Stimulated activated CD8-positive, alpha-beta memory T cell treated with anti-CD3 and anti-CD28 coated beads, Interleukin-2, amount 100 ng/mL, for 1 hour (primary cell): ENCODE data around the gene ANTXR2.

Experiments
- DNase-seq, 2 donors: peaks; one replicate each; pipeline ENCODE4 v3.0.0-alpha.2; 2020; ENCODE audit warnings: low read depth in 2 of 2

The ANTXR2 gene

GRCh38 chr4:80092088-80092487 is 19.1 kb upstream of the ANTXR2 start:
- no peak for DNase-seq

- DNase-seq: no peak
Observed at GRCh38 chr4:80091688-80092087, 18.7 kb upstream of the ANTXR2 start.

- no peak for DNase-seq
Observed at GRCh38 chr4:80091184-80091583, 18.2 kb upstream of the ANTXR2 start.

DNA sequence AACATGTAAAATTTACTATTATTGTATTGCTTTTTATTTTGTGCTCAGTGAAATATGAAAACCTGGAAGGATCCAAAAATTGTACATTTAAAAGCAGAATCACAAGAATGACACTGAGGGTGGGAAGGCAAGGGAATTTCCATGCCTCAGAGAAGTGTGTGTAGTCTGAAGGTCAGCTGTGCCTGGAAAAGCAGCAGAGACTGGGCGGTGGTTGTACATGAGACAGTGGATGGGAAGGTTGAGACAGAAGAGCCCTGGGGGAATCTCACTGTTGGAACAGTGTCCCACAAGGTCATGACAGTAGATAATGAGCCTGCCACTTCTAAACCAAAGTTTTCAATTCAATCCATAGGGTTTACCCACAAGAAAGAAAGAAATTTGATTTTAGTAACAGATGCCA is 17.1 kb upstream of the ANTXR2 start:
- no peak for DNase-seq

- DNase-seq: no peak
Observed at GRCh38 chr4:80088471-80088870, 15.4 kb upstream of the ANTXR2 start.

DNA sequence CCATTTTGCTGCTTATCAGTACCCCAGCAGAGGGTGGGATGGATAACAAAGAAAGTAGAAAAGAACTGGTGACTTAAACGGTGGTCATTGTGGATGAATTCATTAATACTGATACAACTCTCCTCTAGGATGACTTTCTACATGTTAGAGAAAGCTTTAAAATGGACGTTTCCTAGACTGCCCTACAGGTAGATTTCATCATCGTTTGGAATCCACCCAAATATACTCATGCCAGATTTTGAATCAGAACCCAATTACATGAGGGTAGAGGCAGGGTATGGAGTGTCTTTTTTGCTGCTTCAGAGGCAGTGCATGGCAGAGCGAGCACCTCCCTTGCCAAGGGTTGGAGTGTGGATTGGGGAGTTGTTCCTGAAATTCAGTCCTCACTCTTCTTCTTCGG is 13.3 kb upstream of the ANTXR2 start:
- no peak for DNase-seq

GRCh38 chr4:80085081-80085480 is 12.1 kb upstream of the ANTXR2 start:
- no peak for DNase-seq

- DNase-seq: no peak
Observed at GRCh38 chr4:80082693-80083092, 9.7 kb upstream of the ANTXR2 start.

- DNase-seq: no peak
Observed at GRCh38 chr4:80081566-80081965, 8.5 kb upstream of the ANTXR2 start.

DNA sequence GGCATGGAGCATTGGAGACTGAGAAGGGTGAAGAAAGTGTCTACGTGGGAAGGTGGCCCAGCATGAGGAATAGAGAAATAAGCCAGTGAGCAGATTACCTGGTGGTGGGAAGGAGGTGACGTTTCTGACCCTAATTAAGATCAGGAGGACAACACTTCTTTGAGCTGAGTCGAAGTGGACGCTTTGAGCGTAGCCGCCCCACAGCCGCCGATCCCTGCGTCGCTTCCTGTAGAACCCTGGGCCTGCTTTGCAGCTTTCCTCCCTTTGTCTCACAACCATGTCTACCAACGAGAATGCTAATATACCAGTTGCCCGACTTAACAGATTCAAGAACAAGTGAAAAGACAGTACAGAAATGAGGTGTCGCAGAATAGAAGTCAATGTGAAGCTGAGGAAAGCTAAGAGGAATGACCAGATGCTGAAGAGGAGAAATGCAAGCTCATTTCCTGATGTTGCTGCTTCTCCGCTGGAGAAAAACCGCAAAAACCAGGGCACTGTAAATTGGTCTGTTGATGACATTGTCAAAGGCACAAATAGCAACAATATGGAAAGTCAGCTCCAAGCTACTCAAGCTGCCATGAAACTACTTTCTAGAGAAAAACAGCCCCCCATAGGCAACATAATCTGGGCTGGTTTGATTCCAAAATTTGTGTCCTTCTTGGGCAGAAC is 6.4 kb upstream of the ANTXR2 start:
- DNase-seq: no peak

DNA sequence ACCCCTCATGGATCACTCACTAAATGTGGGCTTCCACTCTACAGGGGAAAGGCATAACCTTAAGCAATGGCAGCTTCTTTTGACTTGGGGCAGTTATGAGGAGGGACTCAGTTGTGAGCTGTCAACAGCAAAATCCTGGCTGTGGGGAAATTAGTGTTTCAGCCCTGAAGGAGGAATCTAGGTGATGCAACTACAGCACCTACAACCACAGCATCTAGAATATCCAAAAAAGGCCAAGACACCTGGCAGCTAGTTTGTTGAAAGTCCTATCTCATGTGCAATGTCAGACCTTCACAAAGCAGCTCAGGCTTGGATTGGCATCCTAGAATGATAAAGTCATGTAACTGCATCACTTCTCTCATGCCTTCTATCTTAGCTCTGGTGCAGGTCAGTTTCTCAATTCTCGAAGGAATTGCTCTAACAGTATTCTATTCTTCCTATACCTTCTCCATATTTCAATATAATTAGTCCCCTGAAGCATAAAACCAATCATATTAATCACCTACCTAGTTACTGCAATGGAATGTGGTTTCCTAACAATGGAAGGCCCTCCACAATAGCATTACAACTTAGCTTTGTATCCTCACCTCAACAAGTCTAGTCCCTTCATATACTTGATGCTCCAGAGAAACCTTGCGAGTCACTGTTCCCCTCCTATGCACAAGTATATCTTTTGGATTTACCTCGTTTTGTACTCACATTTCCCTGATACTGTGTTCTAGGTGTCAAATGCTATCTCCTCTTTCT is 5.5 kb upstream of the ANTXR2 start:
- no peak for DNase-seq

DNA sequence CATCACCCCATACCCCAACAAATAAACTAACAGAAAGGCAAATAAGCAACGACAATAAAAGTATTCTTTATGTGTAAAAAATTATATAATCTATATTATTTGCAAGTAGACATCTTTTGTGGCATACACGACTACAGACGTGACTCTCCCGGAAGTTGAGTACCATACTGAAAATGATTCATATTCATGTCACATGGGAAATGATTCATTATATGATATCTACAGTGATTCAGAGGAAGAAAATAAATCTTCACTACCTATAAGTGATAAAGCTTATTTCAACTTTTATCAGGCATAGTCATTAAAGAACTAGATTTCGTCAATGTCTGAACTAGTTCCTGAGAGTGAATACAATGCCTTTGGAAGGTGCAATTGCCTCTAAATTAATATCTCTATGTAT is 4.6 kb upstream of the ANTXR2 start:
- no peak for DNase-seq

DNA sequence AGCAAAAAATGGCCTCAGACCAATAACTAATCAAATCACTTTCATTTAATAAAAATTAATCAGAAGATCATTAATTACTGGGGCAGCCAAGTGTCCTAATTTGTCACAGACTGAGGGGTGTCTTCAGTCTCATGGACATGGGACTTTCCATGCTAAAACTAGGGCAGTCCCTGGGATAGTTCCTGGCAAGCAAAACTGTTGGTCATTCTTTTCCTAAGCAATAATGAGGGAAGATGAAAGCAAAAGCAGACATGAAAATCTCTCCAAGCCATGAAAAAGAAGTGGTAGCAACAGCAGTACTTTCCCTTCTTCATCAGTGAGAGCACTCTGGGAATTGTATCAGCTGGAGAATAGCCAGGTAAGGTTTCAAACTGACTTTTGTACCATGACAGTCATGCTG is 3.7 kb upstream of the ANTXR2 start:
- DNase-seq: no peak

- no peak for DNase-seq
Observed at GRCh38 chr4:80075995-80076675, 3.1 kb upstream of the ANTXR2 start.

- no peak for DNase-seq
Observed at GRCh38 chr4:80074651-80075050, 1.6 kb upstream of the ANTXR2 start.

GRCh38 chr4:80074069-80074468 is 1.0 kb upstream of the ANTXR2 start:
- DNase-seq: no peak

DNA sequence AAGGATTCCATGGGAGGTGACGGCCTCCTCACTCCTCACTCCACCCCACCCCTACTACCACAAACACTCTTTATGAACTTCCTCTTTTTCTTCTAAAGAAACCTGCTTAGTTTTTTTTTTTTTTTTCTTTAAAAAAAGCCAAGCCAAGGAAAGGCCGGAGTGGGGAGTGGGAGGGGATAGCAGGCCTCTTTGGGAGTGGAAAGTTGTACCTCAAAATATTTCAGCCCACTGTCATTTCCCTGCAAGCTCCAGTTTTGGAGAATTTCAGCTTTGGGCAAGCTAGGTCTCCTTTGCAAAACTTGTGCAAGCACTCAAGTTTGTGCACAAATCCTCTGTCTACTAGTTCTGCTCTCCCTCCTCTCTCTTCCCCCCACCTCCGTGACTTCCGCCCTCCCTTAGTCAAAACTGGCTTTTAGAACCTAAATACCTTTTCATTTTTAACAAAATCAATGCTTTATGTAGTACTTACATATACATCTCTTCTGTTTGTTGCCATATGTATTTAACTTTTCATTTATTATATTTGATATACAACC is 512 bp upstream of the ANTXR2 start:
- no peak for DNase-seq

- peak in 1 of 2 donors; percentile 21 for DNase-seq
Observed at GRCh38 chr4:80072228-80072743, 743 bp downstream of the ANTXR2 start.

GRCh38 chr4:80071604-80072227 is 1.3 kb downstream of the ANTXR2 start:
- DNase-seq: no peak

DNA sequence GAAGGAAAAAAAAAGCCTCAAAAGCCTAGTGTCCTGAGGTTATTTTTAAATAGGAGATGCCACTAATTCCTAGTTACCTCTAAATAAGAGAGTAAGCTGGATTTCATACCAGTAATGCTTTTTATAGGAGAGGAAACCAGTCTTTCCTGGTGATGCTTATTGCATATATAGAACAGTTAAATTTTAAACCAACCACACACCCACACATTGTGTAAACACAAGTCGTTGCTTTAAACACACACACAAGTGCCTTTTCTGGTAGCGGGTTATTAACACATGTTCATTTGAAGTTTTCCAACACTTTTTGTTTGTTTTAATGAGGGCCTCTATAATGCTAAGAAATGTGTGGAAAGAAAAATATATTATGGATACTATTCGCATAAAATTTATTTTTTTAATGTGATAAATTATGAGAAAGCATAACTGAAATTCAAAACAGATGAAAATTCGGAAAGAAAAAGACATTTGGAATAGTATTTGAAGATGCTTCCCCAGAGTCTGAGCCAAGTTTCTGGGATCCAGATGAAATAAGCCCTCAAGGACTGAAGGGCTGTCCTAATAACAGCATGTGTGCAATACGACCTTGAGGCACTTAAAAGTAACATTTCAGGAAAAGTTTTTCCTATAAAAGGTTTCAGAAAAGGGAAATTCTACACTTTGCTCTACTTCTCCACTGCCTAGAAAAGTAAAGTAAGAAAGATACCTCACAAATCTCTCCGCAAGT is 2.0 kb downstream of the ANTXR2 start:
- DNase-seq: no peak
